Kidney epithelial cell (primary cell): ENCODE data around the gene RPP25L. TPM values are rescaled to one million over a fixed set of nuclear protein-coding genes. Genes with fewer than 3 reads are reported as not detected.
A peak's percentile ranks its signal among the peaks of the same experiment; 100 is the strongest.

Experiments used
- DNase-seq: peaks from one replicate; pipeline ENCODE4 v3.0.0-alpha.2; 2010; ENCODE audit warnings: low read depth
- H3K27me3 ChIP-seq: 2 replicates; pipeline ENCODE4 v1.6.0; 2011; ENCODE audit warnings: low read length; ENCODE audit not compliant: control insufficient read depth, insufficient read depth
- H3K36me3 ChIP-seq: 2 replicates; pipeline ENCODE4 v1.5.1; 2011; ENCODE audit warnings: low read length; ENCODE audit not compliant: control insufficient read depth, insufficient read depth
- H3K4me3 ChIP-seq: 2 replicates; pipeline ENCODE4 v1.5.1; 2011; ENCODE audit warnings: low read depth, mild to moderate bottlenecking, control low read depth, low read length
- CTCF ChIP-seq: IDR thresholded peaks from 2 replicates; pipeline ENCODE4 v1.5.1; 2011; ENCODE audit warnings: mild to moderate bottlenecking, moderate library complexity, low read length, control low read depth, inconsistent platforms; ENCODE audit not compliant: insufficient read depth, poor library complexity, severe bottlenecking
- total RNA-seq: library from RNA; depleted of rRNA; stranded (reverse); fragments of >200 nt; gene quantifications from 2 replicates; pipeline ENCODE4 v1.2.3, GENCODE V29; 2015

RPP25L gene
- total RNA-seq, 1 donor from 2014 or later = 31.5 TPM

GRCh38 chr9:34610434-34611206, 1.3 kb downstream of the RPP25L start:
- no peak overlapping the region for H3K4me3 ChIP-seq
- no peak for DNase-seq
- peaks cover 3% of the 10 kb centered on the region for H3K27me3 ChIP-seq
- no peaks in the 10 kb centered on the region for H3K36me3 ChIP-seq
- no peak for TF ChIP-seq CTCF

- Histone ChIP-seq H3K36me3 (no peaks in the 10 kb centered on the region), H3K4me3 (no peak overlapping the region), H3K27me3 (peaks cover 3% of the 10 kb centered on the region)
- no peak for DNase-seq
- TF ChIP-seq CTCF = no peak
Measured at GRCh38 chr9:34607331-34607730, 4.6 kb downstream of the RPP25L start.

- no peak for TF ChIP-seq CTCF
- Histone ChIP-seq H3K36me3 (no peaks in the 10 kb centered on the region), H3K27me3 (peaks cover 6% of the 10 kb centered on the region), H3K4me3 (no peak overlapping the region)
- DNase-seq = no peak
Measured at GRCh38 chr9:34606905-34607304, 5.0 kb downstream of the RPP25L start.

- Histone ChIP-seq H3K4me3 (no peak overlapping the region), H3K36me3 (no peaks in the 10 kb centered on the region), H3K27me3 (peaks cover 7% of the 10 kb centered on the region)
- DNase-seq = no peak
- TF ChIP-seq CTCF = no peak
Measured at GRCh38 chr9:34606190-34606589, 5.7 kb downstream of the RPP25L start.

- DNase-seq = no peak
- Histone ChIP-seq H3K4me3 (no peak overlapping the region), H3K36me3 (no peaks in the 10 kb centered on the region), H3K27me3 (peaks cover 11% of the 10 kb centered on the region)
- peak; percentile 86 for TF ChIP-seq CTCF
Measured at GRCh38 chr9:34603610-34604231, 8.2 kb downstream of the RPP25L start.
